Measurements from ENCODE around the gene CEP85.

CEP85 gene

DNA sequence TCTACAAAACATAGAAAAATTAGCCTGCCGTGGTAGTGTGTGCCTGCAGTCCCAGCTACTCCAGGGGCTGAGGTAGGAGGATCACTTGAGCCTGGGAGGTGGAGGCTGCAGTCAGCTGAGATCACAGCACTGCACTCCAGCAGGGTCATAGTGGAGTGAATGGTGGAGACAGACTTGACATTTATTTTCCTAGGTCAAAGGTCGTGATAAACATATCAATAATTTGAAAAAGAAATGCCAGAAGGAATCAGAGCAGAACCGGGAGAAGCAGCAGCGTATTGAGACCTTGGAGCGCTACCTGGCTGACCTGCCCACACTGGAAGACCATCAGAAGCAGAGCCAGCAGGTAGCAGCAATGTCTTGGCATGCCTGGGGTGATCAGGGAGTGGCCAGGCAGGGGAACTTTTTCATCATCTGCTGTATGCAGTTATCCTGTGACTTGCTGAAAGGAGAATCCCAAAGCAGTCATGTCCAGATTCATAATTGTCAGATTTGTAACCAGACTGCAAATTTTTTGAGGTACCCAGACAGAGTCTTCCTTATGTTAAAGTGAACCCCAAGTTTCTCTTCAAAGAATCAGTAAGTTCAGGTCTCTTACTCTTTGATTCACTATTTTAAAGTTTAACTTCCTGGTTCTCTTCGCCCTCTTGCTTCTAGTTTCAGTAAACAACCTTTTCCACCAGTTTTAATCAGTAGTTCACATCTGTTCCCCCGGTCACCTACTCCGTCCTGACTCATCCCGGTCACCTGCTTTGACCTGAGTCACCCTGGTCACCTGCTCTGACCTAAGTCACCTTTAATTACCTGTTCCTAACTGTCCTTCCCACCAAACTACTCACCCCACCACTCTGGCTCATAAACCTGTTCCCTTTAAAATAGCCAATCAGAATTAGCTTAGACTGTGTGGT, 34.5 kb downstream of the CEP85 start:
- Histone ChIP-seq H3K27ac (no peak overlapping the region), H3K4me3 (no peak overlapping the region)
- TF ChIP-seq, protein P1, sequence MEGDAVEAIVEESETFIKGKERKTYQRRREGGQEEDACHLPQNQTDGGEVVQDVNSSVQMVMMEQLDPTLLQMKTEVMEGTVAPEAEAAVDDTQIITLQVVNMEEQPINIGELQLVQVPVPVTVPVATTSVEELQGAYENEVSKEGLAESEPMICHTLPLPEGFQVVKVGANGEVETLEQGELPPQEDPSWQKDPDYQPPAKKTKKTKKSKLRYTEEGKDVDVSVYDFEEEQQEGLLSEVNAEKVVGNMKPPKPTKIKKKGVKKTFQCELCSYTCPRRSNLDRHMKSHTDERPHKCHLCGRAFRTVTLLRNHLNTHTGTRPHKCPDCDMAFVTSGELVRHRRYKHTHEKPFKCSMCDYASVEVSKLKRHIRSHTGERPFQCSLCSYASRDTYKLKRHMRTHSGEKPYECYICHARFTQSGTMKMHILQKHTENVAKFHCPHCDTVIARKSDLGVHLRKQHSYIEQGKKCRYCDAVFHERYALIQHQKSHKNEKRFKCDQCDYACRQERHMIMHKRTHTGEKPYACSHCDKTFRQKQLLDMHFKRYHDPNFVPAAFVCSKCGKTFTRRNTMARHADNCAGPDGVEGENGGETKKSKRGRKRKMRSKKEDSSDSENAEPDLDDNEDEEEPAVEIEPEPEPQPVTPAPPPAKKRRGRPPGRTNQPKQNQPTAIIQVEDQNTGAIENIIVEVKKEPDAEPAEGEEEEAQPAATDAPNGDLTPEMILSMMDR (IDR thresholded peaks at IDR 0.05), result no peak
- DNase-seq (ENCODE audit: low spot score), result no peak

DNA sequence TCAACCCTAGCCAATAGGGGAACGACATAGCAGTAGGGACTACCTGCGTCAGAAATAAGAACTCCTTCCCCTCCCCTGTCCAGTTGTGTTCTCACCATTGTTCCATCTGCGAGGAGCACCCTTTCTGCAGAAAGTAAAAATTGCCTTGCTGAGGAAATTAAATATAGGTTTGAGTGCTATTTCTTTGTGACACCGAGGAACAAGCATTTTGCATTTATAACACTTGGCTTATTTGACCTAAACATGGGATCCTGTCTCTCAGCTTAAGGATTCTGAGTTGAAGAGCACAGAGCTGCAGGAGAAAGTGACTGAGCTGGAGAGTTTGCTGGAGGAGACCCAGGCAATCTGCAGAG, 35.2 kb downstream of the CEP85 start:
- no peak overlapping the region for H3K4me3 ChIP-seq
- TF ChIP-seq, protein P1 (IDR thresholded peaks at IDR 0.05), result no peak
- H3K27ac ChIP-seq, result no peak overlapping the region
- DNase-seq (ENCODE audit: low spot score), result no peak

DNA sequence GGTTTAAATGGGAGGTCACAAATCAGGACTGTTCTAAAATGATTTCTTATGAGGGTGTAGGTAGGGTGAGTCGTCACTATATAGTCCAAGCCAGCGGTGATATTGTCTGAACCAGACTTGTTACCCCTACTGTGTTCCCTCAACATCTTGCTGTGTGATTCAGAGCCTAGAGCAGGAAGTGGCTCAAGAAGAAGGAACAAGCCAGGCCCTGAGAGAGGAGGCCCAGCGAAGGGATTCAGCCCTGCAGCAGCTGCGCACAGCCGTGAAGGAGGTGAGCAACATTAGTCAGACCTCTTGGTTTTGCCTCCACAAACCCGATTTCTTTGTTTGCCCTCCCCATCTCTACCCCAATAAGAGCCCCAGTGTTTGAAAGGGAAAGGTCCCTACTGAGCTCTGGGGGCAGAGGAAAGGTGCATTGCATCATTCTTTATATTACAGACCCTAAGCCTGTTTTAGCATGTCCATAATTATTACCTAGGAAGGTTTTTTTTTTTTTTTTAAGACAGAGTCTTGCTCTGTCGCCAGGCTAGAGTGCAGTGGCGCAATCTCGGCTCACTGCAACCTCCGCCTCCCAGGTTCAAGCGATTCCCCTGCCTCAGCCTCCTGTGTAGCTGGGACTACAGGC, 40.9 kb downstream of the CEP85 start:
- TF ChIP-seq, protein P1 (IDR thresholded peaks at IDR 0.05), result no peak
- peak overlapping the region in 1 of 2 donors; percentile 100 for H3K27ac ChIP-seq
- H3K4me3 ChIP-seq, result no peak overlapping the region
- no peak for DNase-seq (ENCODE audit: low spot score)

DNA sequence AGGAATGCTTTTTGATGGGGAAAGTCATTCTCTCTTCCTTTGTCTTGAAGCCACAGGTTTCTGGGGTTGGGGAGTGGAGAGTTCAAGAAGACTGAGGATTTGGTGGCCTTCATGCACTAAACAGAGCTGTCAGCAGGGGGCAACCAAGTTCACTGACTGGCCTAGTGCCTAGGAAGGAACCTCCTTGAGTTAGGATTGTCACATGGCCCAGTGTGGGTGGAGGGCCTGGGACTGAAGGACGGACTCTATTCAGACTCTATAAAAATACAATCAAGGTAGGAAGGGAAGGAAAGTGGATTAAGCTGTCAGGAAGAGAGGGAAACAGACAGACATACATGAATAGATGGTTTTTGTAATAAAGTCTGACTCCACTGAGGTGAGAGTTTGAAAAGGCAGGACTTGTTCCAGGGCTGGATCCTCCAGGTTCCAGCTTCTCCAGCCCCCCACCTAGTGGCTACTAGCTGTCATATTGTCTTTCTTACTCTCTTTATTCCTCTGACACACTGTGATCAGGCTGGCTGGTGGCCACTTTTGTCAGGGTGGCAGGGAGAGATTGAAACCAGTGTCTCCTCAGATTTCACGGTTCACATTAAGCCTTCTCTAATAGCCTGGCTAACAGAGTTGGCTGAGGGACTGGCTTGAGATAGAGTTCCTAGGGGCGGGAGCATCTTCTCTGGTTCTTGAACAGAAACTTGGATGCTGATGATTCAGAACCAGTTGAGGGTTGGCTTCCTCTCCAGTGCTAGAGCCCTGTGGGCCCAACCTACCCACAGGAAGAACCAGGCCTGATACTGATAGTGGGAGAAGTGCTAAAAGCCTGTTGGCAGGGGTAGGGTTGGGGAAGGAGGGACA, 41.8 kb downstream of the CEP85 start:
- peak overlapping the region; percentile 59 to 100 for H3K27ac ChIP-seq
- peak overlapping the region; percentile 46 for H3K4me3 ChIP-seq
- TF ChIP-seq, protein P1 (IDR thresholded peaks at IDR 0.05), result peak; percentile 80
- DNase-seq (ENCODE audit: low spot score), result peak; percentile 90

DNA sequence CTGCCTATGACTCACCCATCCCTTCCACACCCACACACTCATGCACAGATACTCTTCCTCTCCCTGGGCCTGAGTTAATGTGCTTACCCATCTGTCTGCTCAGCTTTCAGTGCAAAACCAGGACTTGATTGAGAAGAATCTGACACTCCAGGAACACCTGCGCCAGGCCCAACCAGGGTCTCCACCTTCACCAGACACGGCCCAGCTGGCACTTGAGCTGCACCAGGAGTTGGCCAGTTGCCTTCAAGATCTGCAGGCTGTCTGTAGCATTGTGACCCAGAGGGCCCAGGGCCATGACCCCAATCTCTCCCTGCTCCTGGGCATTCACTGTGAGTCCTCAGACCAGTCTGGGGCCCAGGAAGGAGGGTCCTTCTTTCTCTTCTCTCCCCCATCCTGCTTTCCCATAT, 42.4 kb downstream of the CEP85 start:
- Histone ChIP-seq H3K4me3 (no peak overlapping the region), H3K27ac (peak overlapping the region; percentile 59 to 100)
- no peak for DNase-seq (ENCODE audit: low spot score)
- TF ChIP-seq, protein P1 (IDR thresholded peaks at IDR 0.05), result no peak

DNA sequence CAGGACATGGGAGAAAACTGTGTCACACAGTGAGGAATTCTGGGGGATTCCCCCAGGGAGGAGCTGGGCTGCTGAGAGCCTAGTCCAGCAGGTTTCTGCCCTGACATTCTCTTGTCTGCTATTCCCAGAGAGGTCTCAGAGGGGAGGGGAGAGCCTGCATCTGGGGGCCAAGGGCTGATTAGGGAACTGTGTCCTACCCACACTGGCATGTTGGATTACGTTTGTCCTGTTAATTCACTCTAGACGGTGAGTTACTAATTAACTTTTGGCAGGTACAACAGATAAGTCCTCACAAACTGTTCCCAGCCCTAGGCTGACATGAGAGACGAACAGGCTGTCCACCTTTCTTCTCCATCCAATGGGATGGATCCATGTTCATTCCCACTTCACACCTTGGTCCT, 43.3 kb downstream of the CEP85 start:
- no peak overlapping the region for H3K4me3 ChIP-seq
- H3K27ac ChIP-seq, result peak overlapping the region; percentile 88 to 100
- no peak for DNase-seq (ENCODE audit: low spot score)
- TF ChIP-seq, protein P1 (IDR thresholded peaks at IDR 0.05), result no peak

Data from coronary artery (tissue), 2 donors.